Activated T-cell treated with anti-CD3 and anti-CD28 coated beads, Interleukin-2, amount 50 U/mL, for 72 hours (primary cell): ENCODE measurements around the gene APCDD1L. TPM values are rescaled to one million over a fixed set of nuclear protein-coding genes. Genes with fewer than 3 reads are reported as not detected.

ENCODE experiments used
- ATAC-seq, 2 donors: fragments of 150-1000 bp; cut with Tn5 transposase; replicated peaks in 1 of 2; 2 replicates each; pipeline ENCODE4 v1.10.0; 2021; ENCODE audit warnings: moderate library complexity in 2 of 2, mild to moderate bottlenecking in 1 of 2
- DNase-seq, 2 donors: peaks; one replicate each; pipeline ENCODE4 v3.0.0; 2021 to 2022; ENCODE audit warnings: mixed read lengths in 1 of 2
- H3K27ac Mint-ChIP-seq: one replicate; pipeline ENCODE4 v1.8.0; 2022; ENCODE audit warnings: mild to moderate bottlenecking, moderate library complexity, mixed read lengths
- H3K27me3 Mint-ChIP-seq: one replicate; pipeline ENCODE4 v1.8.0; 2022; ENCODE audit warnings: low read depth, mixed read lengths
- H3K36me3 Mint-ChIP-seq, 2 donors: one replicate each; pipeline ENCODE4 v1.8.0; 2022; ENCODE audit warnings: mixed read lengths in 2 of 2, mild to moderate bottlenecking in 1 of 2; ENCODE audit not compliant: insufficient read depth in 2 of 2
- H3K4me1 Mint-ChIP-seq: one replicate; pipeline ENCODE4 v1.8.0; 2022; ENCODE audit warnings: low read depth, mixed read lengths
- H3K4me3 Mint-ChIP-seq, 2 donors: one replicate each; pipeline ENCODE4 v1.8.0; 2022; ENCODE audit warnings: mild to moderate bottlenecking in 2 of 2, mixed read lengths in 2 of 2, moderate library complexity in 2 of 2
- H3K9me3 Mint-ChIP-seq, 2 donors: one replicate each; pipeline ENCODE4 v1.8.0; 2022; ENCODE audit warnings: mixed read lengths in 2 of 2
- total RNA-seq, 2 donors: library from RNA; stranded (reverse); gene quantifications; one replicate each; pipeline ENCODE4 v1.2.3, GENCODE V29; 2022

APCDD1L gene
- total RNA-seq, 2 donors from 2014 or later = not detected

DNA sequence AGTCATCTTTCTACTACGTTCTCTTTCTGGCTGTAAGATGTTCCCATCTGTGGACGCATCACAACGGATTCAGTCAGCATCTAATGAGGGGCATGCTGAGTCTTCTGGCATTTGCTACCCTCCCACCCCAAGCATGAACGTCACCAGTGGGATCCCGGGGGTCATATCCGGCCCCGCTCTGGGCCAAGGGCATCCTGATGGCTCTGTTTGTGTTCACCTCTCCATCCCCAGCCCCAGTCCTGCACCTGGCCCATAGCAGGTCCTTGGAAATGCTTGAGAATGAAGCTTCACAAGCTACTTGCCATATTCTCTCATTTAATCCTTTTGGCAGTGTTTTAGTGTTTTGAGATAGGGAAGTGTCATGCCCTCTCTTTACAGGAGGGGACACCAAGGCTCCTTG lies 14.9 kb downstream of the APCDD1L start:
- peaks cover 7% of the 10 kb centered on the region for H3K27me3 Mint-ChIP-seq
- peaks cover 1 to 3% of the 10 kb centered on the region in 2 donors for H3K36me3 Mint-ChIP-seq
- DNase-seq = no peak
- H3K4me1 Mint-ChIP-seq = no peaks in the 10 kb centered on the region
- H3K4me3 Mint-ChIP-seq = no peak overlapping the region
- peaks cover 1 to 3% of the 10 kb centered on the region in 2 donors for H3K9me3 Mint-ChIP-seq
- no peak overlapping the region for H3K27ac Mint-ChIP-seq
- ATAC-seq = no peak

GRCh38 chr20:58498470-58499068 lies 16.6 kb downstream of the APCDD1L start:
- no peaks in the 10 kb centered on the region for H3K4me1 Mint-ChIP-seq

DNA sequence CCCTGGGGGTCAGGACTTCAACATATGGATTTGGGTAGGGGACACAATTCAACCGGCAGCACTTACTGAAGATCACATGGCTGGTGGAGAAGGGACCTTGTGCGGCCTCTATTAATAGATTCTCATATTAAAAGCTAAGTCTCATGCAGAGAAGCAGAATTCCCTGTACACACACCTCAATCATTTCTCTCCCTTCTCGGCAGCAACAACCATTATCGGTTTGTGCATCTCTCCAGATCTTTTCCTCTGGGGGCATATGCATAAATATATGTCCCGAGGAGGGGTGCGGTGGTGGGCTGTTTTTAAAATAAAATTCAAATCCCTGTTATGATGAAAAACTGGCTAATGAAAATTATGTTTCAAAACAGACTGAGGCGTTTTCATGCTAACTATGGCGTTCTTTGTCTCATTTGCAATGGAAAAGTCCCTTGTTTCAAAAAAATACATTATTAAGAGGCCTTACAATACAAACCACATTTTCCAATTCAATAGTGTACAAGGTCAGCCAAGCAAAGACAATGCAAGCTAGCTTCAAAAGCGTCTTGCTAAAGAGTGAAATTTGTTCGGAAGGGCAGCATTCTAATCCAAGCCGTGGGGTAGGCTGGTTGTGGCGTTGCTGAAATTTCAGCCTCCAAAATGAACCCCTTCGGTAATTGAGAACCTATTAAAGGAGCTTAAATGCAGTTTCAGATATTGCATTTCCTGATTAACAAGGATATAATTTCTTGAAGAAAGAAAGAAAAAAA lies 17.3 kb downstream of the APCDD1L start:
- Mint-ChIP-seq H3K9me3 (peaks cover 0 to 1% of the 10 kb centered on the region in 2 donors), H3K4me3 (no peak overlapping the region), H3K27me3 (peaks cover 7% of the 10 kb centered on the region), H3K4me1 (no peaks in the 10 kb centered on the region), H3K27ac (no peak overlapping the region), H3K36me3 (no peaks in the 10 kb centered on the region)
- DNase-seq (no peak), ATAC-seq (no peak)

More at GRCh38 chr20:58498470-58499068, 16.6 kb downstream of the APCDD1L start:
- H3K9me3 Mint-ChIP-seq = peaks cover 1% of the 10 kb centered on the region in 2 donors
- ATAC-seq = no peak
- H3K36me3 Mint-ChIP-seq = no peaks in the 10 kb centered on the region
- no peak overlapping the region for H3K27ac Mint-ChIP-seq
- no peak for DNase-seq
- peaks cover 7% of the 10 kb centered on the region for H3K27me3 Mint-ChIP-seq
- no peak overlapping the region for H3K4me3 Mint-ChIP-seq

- DNase-seq (no peak), ATAC-seq (no peak)
- H3K27ac Mint-ChIP-seq = no peak overlapping the region
- H3K27me3 Mint-ChIP-seq = peaks cover 7% of the 10 kb centered on the region
- no peaks in the 10 kb centered on the region for H3K4me1 Mint-ChIP-seq
- no peaks in the 10 kb centered on the region for H3K36me3 Mint-ChIP-seq
- no peak overlapping the region for H3K4me3 Mint-ChIP-seq
- peaks cover 0 to 1% of the 10 kb centered on the region in 2 donors for H3K9me3 Mint-ChIP-seq
Measured at GRCh38 chr20:58497076-58497641, 18.0 kb downstream of the APCDD1L start.

DNA sequence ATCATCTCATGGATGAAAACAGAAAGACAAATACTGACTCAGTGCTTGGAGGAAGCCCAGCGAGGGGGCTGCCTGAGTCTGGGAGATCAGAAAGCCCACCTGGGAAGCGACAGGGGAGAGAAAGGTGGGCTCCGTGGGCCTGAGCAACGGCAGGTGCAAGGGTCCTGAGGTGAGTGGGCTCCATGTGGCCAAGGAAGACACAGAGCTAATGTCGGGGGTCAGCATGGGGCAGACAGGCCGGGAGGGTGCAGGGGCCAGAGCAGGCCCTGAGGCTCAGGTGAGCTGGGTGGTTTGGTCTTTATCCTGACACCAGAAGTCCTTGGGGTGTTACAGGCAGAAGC lies 18.8 kb downstream of the APCDD1L start:
- Mint-ChIP-seq H3K36me3 (no peaks in the 10 kb centered on the region), H3K4me3 (no peak overlapping the region), H3K4me1 (no peaks in the 10 kb centered on the region), H3K9me3 (no peaks in the 10 kb centered on the region), H3K27ac (no peak overlapping the region), H3K27me3 (peaks cover 7% of the 10 kb centered on the region)
- no peak for DNase-seq
- ATAC-seq = no peak

DNA sequence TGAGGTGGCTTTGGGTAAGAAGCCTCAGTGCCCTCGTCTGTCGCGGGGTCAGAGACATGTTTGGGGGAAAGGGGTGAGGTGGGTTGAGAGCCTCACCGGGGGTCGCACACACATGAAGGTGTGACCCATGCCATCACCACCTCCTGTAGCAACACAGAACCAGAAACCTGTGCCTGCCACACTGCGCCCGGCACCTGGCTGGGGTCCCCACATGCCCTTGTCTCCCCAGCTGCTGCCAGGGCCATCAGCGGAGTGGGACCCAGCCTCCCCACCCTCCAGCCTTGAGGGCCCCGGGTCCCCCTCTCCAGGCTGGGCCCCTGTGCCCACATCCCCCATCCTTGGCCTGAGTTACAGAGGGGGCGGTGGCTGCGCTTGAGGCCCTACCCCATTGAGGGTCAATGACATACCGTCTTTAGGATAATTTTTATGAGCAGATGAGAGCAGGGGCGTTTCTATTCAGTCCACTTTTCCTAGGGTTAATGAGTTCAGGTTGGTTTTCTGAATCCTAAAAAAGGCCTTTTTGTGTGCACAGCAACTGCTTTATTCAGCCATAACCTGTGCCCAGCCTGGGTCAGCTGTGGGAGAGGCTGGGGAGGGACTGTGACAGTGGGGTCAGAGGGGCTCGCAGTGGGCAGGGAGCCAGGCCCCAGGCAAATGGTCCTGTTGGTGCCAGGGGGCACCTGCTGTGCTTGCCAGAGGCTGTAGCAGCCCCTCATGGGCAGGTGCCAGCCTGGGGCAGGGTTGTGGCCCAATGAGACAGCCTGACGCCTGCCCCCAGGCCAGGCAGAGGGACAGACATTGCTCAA lies 19.4 kb downstream of the APCDD1L start:
- no peak overlapping the region for H3K27ac Mint-ChIP-seq
- H3K27me3 Mint-ChIP-seq = peaks cover 7% of the 10 kb centered on the region
- no peaks in the 10 kb centered on the region for H3K4me1 Mint-ChIP-seq
- no peak overlapping the region for H3K4me3 Mint-ChIP-seq
- ATAC-seq = no peak
- H3K36me3 Mint-ChIP-seq = no peaks in the 10 kb centered on the region
- DNase-seq = no peak
- no peaks in the 10 kb centered on the region for H3K9me3 Mint-ChIP-seq

- H3K4me1 Mint-ChIP-seq = no peaks in the 10 kb centered on the region
- ATAC-seq (no peak), DNase-seq (no peak)
- no peaks in the 10 kb centered on the region for H3K9me3 Mint-ChIP-seq
- H3K36me3 Mint-ChIP-seq = no peaks in the 10 kb centered on the region
- H3K27me3 Mint-ChIP-seq = peaks cover 7% of the 10 kb centered on the region
- no peak overlapping the region for H3K4me3 Mint-ChIP-seq
- no peak overlapping the region for H3K27ac Mint-ChIP-seq
Measured at GRCh38 chr20:58494923-58495622, 20.1 kb downstream of the APCDD1L start.

GRCh38 chr20:58492795-58493524 lies 22.2 kb downstream of the APCDD1L start:
- ATAC-seq = no peak
- no peaks in the 10 kb centered on the region for H3K4me1 Mint-ChIP-seq
- peaks cover 3 to 4% of the 10 kb centered on the region in 2 donors for H3K36me3 Mint-ChIP-seq
- H3K9me3 Mint-ChIP-seq = peaks cover 2 to 7% of the 10 kb centered on the region in 2 donors
- H3K4me3 Mint-ChIP-seq = no peak overlapping the region
- no peaks in the 10 kb centered on the region for H3K27me3 Mint-ChIP-seq
- no peak overlapping the region for H3K27ac Mint-ChIP-seq
- DNase-seq = no peak

DNA sequence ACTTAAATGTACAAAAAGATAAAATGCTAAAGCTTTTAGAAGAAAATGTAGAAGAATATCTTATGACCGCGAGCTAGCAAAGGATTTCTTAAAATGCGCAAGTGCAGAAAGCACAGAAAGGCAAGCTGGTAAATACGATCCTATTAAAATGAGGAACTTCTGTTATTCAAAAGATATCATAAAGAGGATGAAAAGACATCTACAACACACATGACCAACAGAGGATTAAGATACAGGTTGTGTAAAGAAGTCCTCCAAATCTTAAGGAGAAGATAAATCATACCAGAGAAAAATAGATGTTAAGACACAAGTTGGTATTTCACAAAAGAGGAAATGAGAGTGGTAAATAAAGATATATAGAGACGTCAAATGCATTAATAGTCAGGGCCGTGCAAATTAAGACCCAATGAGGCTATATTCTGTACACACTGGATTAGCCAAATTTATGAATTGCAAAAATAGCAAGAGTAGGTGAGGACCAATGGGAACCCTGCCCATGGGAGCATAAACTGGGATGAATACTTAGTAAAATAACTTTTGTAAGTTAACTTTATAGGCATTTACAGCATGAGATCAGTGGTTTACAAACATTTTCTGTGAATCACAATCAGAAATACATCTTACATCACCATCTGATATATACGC lies 23.0 kb downstream of the APCDD1L start:
- ATAC-seq (no peak), DNase-seq (no peak)
- H3K36me3 Mint-ChIP-seq = peaks cover 3 to 4% of the 10 kb centered on the region in 2 donors
- peaks cover 2 to 7% of the 10 kb centered on the region in 2 donors for H3K9me3 Mint-ChIP-seq
- no peak overlapping the region for H3K4me3 Mint-ChIP-seq
- H3K27ac Mint-ChIP-seq = no peak overlapping the region
- no peaks in the 10 kb centered on the region for H3K27me3 Mint-ChIP-seq
- H3K4me1 Mint-ChIP-seq = no peaks in the 10 kb centered on the region

- Mint-ChIP-seq H3K36me3 (peaks cover 12 to 15% of the 10 kb centered on the region in 2 donors), H3K4me1 (peaks cover 7% of the 10 kb centered on the region), H3K27ac (no peak overlapping the region), H3K27me3 (peaks cover 19% of the 10 kb centered on the region), H3K4me3 (no peak overlapping the region), H3K9me3 (peaks cover 6 to 15% of the 10 kb centered on the region in 2 donors)
- no peak for ATAC-seq
- DNase-seq = no peak
Measured at GRCh38 chr20:58486207-58486606, 29.0 kb downstream of the APCDD1L start.

DNA sequence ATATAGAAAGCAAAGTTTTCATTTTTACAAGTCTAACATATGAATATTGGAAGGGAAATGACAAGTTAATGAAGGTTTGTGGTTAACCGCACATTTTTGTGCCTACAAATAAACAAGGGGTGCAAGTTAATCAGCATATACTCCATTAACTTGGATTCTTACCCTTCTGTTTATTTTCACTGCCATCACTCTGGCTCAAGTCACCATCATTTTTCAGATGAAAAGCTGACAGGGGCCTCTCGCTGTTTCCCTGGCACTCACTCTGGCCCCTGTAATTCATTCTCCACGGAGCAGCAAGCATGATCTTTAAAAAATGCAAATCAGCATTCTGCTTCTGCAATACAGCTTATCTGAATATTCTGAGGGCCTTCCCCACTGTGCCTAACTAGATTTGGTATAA lies 29.8 kb downstream of the APCDD1L start:
- H3K36me3 Mint-ChIP-seq = peaks cover 12 to 15% of the 10 kb centered on the region in 2 donors
- ATAC-seq (no peak), DNase-seq (no peak)
- no peak overlapping the region for H3K27ac Mint-ChIP-seq
- H3K4me1 Mint-ChIP-seq = peaks cover 8% of the 10 kb centered on the region
- H3K4me3 Mint-ChIP-seq = no peak overlapping the region
- peaks cover 20% of the 10 kb centered on the region for H3K27me3 Mint-ChIP-seq
- H3K9me3 Mint-ChIP-seq = peaks cover 6 to 15% of the 10 kb centered on the region in 2 donors

DNA sequence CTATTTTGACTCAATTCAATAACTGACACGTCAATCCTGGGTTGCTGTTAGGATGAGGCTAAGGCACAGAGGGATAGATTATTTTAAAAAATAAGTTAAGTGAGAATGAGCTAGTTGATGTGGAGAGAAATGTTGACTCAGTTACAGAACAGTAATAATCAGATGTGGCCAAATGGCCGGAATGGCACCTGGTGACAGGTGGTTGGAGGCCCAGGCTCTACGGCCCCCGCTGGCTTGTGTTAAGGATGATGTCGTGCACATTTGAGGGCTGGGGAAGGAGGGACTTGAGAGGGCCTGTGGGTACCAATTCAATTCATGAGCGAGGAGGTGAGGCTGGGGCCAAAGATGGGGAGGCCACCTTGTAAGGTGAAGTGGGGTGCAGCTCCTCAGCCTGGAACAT lies 31.7 kb downstream of the APCDD1L start:
- H3K27me3 Mint-ChIP-seq = peaks cover 20% of the 10 kb centered on the region
- no peak overlapping the region for H3K27ac Mint-ChIP-seq
- peaks cover 8 to 12% of the 10 kb centered on the region in 2 donors for H3K36me3 Mint-ChIP-seq
- no peak for DNase-seq
- ATAC-seq = no peak
- no peak overlapping the region for H3K4me3 Mint-ChIP-seq
- peaks cover 8% of the 10 kb centered on the region for H3K4me1 Mint-ChIP-seq
- H3K9me3 Mint-ChIP-seq = peaks cover 3 to 9% of the 10 kb centered on the region in 2 donors
